HepG2 (cell line): ENCODE results near the gene TP53TG5. TPM values are rescaled to one million over a fixed set of nuclear protein-coding genes. Genes with fewer than 3 reads are reported as not detected.

ENCODE experiments used
- ATAC-seq: fragments of 200-7000 bp; cut with Tn5 transposase; 3 replicates; pipeline ENCODE4 v1.9.1; 2020; ENCODE audit warnings: mild to moderate bottlenecking, moderate library complexity
- BruUV-seq: library from RNA; stranded (reverse); fragments of 400-500 nt; replicated peaks from 2 replicates; lab custom pipeline; 2021; lab: Mats Ljungman, UMichigan
- CTCF ChIA-PET: fragments of 300-600 bp; formaldehyde crosslinking; extraction: SDS; loops from one replicate; lab custom pipeline; 2021; ENCODE audit warnings: low total read pairs, inconsistent platforms, low intra/inter-chr PET ratio; lab: Yijun Ruan, JAX
- POLR2A ChIA-PET: fragments of 350-600 bp; sonication (Branson Sonifier 250); formaldehyde crosslinking; loops from one replicate; lab custom pipeline; 2020; ENCODE audit warnings: antibody characterized with exemption, inconsistent platforms; lab: Yijun Ruan, JAX
- DNase-seq: peaks from one replicate; pipeline ENCODE4 v3.0.0-alpha.2; 2015; ENCODE audit warnings: low spot score
- FAIRE-seq: peaks from 3 replicates; lab custom pipeline; 2011; peaks lifted over from hg19 to GRCh38; lab: Jason Lieb, UNC
- H2AFZ ChIP-seq: one replicate; pipeline ENCODE4 v1.6.1; 2011; ENCODE audit warnings: low read length, inconsistent platforms
- H3K27ac ChIP-seq: fragments of 300-600 bp; 3 replicates; pipeline ENCODE4 v1.8.0; 2011; ENCODE audit warnings: mixed run types, mild to moderate bottlenecking, mixed read lengths, low read length, inconsistent platforms; ENCODE audit not compliant: insufficient read depth; ENCODE audit errors: extremely low read length
- H3K27me3 ChIP-seq, 2 experiments: fragments of 200-600 bp in 1 of 2; 2 replicates in 1 of 2; 3 replicates in 1 of 2; pipeline versions ENCODE4 v1.6.0 to v1.8.0; 2011; ENCODE audit warnings: low read length in 2 of 2, mild to moderate bottlenecking in 2 of 2, moderate library complexity in 2 of 2, inconsistent platforms in 1 of 2; ENCODE audit not compliant: insufficient read depth in 2 of 2, control insufficient read depth in 1 of 2
- H3K36me3 ChIP-seq, 2 experiments: fragments of 200-600 bp in 1 of 2; replicated peaks in 1 of 2; 2 replicates in 1 of 2; 3 replicates in 1 of 2; pipeline versions ENCODE4 v1.5.1 to v1.8.0; 2011; ENCODE audit warnings: low read length in 2 of 2, inconsistent platforms in 1 of 2; ENCODE audit not compliant: insufficient read depth in 2 of 2, control insufficient read depth in 1 of 2
- H3K4me1 ChIP-seq: 2 replicates; pipeline ENCODE4 v1.5.1; 2012; ENCODE audit warnings: low read length, inconsistent platforms; ENCODE audit not compliant: insufficient read depth
- H3K4me2 ChIP-seq: 2 replicates; pipeline ENCODE4 v1.6.0; 2011; ENCODE audit warnings: low read depth, low read length, inconsistent platforms
- H3K4me3 ChIP-seq, 3 experiments: fragments of 200-600 bp in 1 of 3; sonication (generic), shearing (Covaris generic) in 1 of 3; replicated peaks in 1 of 3; 2 replicates each; pipeline ENCODE4 v1.5.1; 2011 to 2016; ENCODE audit warnings: low read length in 3 of 3, inconsistent platforms in 2 of 3, low read depth in 2 of 3, mild to moderate bottlenecking in 2 of 3, control low read depth in 1 of 3, mixed read lengths in 1 of 3; ENCODE audit not compliant: insufficient read depth in 1 of 3
- H3K79me2 ChIP-seq: one replicate; pipeline ENCODE4 v1.6.1; 2011; ENCODE audit warnings: low read length, inconsistent platforms; ENCODE audit not compliant: insufficient read depth
- H3K9ac ChIP-seq: 2 replicates; pipeline ENCODE4 v1.6.0; 2011; ENCODE audit warnings: mild to moderate bottlenecking, low read depth, low read length, inconsistent platforms; ENCODE audit not compliant: insufficient read depth
- H3K9me3 ChIP-seq: 2 replicates; pipeline ENCODE4 v1.5.1; 2012; ENCODE audit warnings: mild to moderate bottlenecking, low read length
- H4K20me1 ChIP-seq: 2 replicates; pipeline ENCODE4 v1.6.0; 2011; ENCODE audit warnings: inconsistent platforms, mild to moderate bottlenecking, low read length, moderate library complexity; ENCODE audit not compliant: insufficient read depth
- ARNTL ChIP-seq: sonication (generic); formaldehyde crosslinking; IDR thresholded peaks from 2 replicates; pipeline ENCODE4 v1.4.0; 2020; ENCODE audit warnings: mild to moderate bottlenecking, missing genetic modification reagents
- ATRX ChIP-seq: sonication (generic); formaldehyde crosslinking; IDR thresholded peaks from 2 replicates; pipeline ENCODE4 v1.4.0; 2020; ENCODE audit warnings: missing genetic modification reagents, borderline replicate concordance
- BCL3 ChIP-seq: sonication (generic); formaldehyde crosslinking; IDR thresholded peaks from 2 replicates; pipeline ENCODE4 v1.5.1; 2020; ENCODE audit warnings: mild to moderate bottlenecking, missing genetic modification reagents, moderate library complexity
- CBX5 ChIP-seq: sonication (generic); formaldehyde crosslinking; IDR thresholded peaks from 2 replicates; pipeline ENCODE4 v1.4.0; 2020; ENCODE audit warnings: missing genetic modification reagents, borderline replicate concordance
- CCAR2 ChIP-seq: fragments of 200-400 bp; formaldehyde crosslinking; optimal IDR thresholded peaks from 2 replicates; pipeline ENCODE3; 2018; ENCODE audit warnings: low read depth, mild to moderate bottlenecking, low read length, moderate library complexity
- FOSL2 ChIP-seq: sonication (generic); formaldehyde crosslinking; IDR thresholded peaks from 2 replicates; pipeline ENCODE4 v1.4.0; 2020; ENCODE audit warnings: missing genetic modification reagents
- FOXA1 ChIP-seq, 2 experiments: fragments of 450-650 bp in 1 of 2; sonication (generic) in 1 of 2; formaldehyde crosslinking in 1 of 2; IDR thresholded peaks; 2 replicates each; pipeline versions ENCODE4 v1.4.0 to v1.6.1; 2016 to 2020; ENCODE audit warnings: missing genetic modification reagents in 1 of 2
- GFI1 ChIP-seq: sonication (generic); formaldehyde crosslinking; IDR thresholded peaks from 2 replicates; pipeline ENCODE4 v1.5.0; 2020; ENCODE audit warnings: missing genetic modification reagents, mild to moderate bottlenecking, borderline replicate concordance
- HDAC1 ChIP-seq: sonication (generic); formaldehyde crosslinking; IDR thresholded peaks from 2 replicates; pipeline ENCODE4 v1.5.1; 2020; ENCODE audit warnings: mild to moderate bottlenecking, missing genetic modification reagents
- HDAC2 ChIP-seq: sonication (generic); formaldehyde crosslinking; IDR thresholded peaks from 2 replicates; pipeline ENCODE4 v1.4.0; 2020; ENCODE audit warnings: missing genetic modification reagents
- HMG20A ChIP-seq: IDR thresholded peaks from 2 replicates; pipeline ENCODE4 v1.6.1; 2016; ENCODE audit warnings: borderline replicate concordance
- PAWR ChIP-seq: sonication (generic); formaldehyde crosslinking; IDR thresholded peaks from 2 replicates; pipeline ENCODE4 v1.4.0; 2020; ENCODE audit warnings: missing genetic modification reagents, mild to moderate bottlenecking, borderline replicate concordance
- SAP130 ChIP-seq: IDR thresholded peaks from 2 replicates; pipeline ENCODE4 v1.6.1; 2016; ENCODE audit warnings: low read depth
- ZBTB42 ChIP-seq: sonication (generic); formaldehyde crosslinking; IDR thresholded peaks from 2 replicates; pipeline ENCODE4 v1.5.0; 2020; ENCODE audit warnings: mild to moderate bottlenecking, missing genetic modification reagents
- ZBTB7B ChIP-seq: sonication (generic); formaldehyde crosslinking; IDR thresholded peaks from 2 replicates; pipeline ENCODE4 v1.4.0; 2020; ENCODE audit warnings: missing genetic modification reagents
- ZNF205 ChIP-seq: IDR thresholded peaks from 2 replicates; pipeline ENCODE4 v1.6.1; 2018; ENCODE audit warnings: missing biosample characterization, missing genetic modification reagents
- ZNF333 ChIP-seq: sonication (generic); formaldehyde crosslinking; IDR thresholded peaks from 2 replicates; pipeline ENCODE4 v1.4.0; 2020; ENCODE audit warnings: mild to moderate bottlenecking, missing genetic modification reagents, borderline replicate concordance
- ZNF567 ChIP-seq: sonication (generic); formaldehyde crosslinking; IDR thresholded peaks from 2 replicates; pipeline ENCODE4 v1.8.1; 2023; ENCODE audit warnings: mild to moderate bottlenecking, missing genetic modification reagents, borderline replicate concordance
- ZNF644 ChIP-seq: IDR thresholded peaks from 2 replicates; pipeline ENCODE4 v1.6.1; 2016; ENCODE audit warnings: low read depth
- WGBS: methylation state at CpG from one replicate; pipeline ENCODE4 v1.1.6; 2017; ENCODE audit warnings: low lambda C conversion rate; 5-methylcytosine and 5-hydroxymethylcytosine counted together
- in situ Hi-C: cut with HindIII; loops from 2 replicates; pipeline ENCODE4 v1.10.0; 2017; ENCODE audit warnings: low pct_unique_long_range_greater_than_20kb; ENCODE audit not compliant: extremely low pct_ligation_motif_present
- intact Hi-C: fragments of 100-400 bp; cut with micrococcal nuclease; formaldehyde crosslinking; loops from one replicate; pipeline ENCODE4 v1.10.0; 2022; ENCODE audit not compliant: unreplicated experiment
- polyA plus RNA-seq, 8 experiments: library from polyadenylated mRNA; depleted of rRNA in 3 of 8; stranded (reverse) in 7 of 8; unstranded in 1 of 8; fragments of >200 nt; fragmentation: Illumina TruSeq in 4 of 8; extraction: Trizol in 4 of 8; gene quantifications; 2 replicates each; pipeline versions ENCODE4 v1.2.1 to v1.2.3, GENCODE V29; 2011 to 2016; ENCODE audit warnings: low read depth in 4 of 8, missing spikeins in 1 of 8, mixed read lengths in 1 of 8; ENCODE audit not compliant: insufficient read depth in 1 of 8
- total RNA-seq, 5 experiments: library from RNA; depleted of rRNA; stranded (reverse); fragments of >200 nt; fragmentation: Illumina TruSeq; extraction: Trizol; gene quantifications; 2 replicates each; pipeline ENCODE4 v1.2.3, GENCODE V29; 2016; ENCODE audit warnings: low read depth in 1 of 5
- TF ChIP-seq, protein P1 (sequence below): sonication (generic); formaldehyde crosslinking; IDR thresholded peaks from 2 replicates; pipeline ENCODE4 v1.5.1; 2020; ENCODE audit warnings: missing genetic modification reagents, mild to moderate bottlenecking, borderline replicate concordance

The TP53TG5 gene
- total and polyA plus RNA-seq, 2 of the 13 experiments (the other 11 are each of a cell fraction or from before 2014, with no cell fraction given), result 0.11 TPM; not detected in 1

DNA sequence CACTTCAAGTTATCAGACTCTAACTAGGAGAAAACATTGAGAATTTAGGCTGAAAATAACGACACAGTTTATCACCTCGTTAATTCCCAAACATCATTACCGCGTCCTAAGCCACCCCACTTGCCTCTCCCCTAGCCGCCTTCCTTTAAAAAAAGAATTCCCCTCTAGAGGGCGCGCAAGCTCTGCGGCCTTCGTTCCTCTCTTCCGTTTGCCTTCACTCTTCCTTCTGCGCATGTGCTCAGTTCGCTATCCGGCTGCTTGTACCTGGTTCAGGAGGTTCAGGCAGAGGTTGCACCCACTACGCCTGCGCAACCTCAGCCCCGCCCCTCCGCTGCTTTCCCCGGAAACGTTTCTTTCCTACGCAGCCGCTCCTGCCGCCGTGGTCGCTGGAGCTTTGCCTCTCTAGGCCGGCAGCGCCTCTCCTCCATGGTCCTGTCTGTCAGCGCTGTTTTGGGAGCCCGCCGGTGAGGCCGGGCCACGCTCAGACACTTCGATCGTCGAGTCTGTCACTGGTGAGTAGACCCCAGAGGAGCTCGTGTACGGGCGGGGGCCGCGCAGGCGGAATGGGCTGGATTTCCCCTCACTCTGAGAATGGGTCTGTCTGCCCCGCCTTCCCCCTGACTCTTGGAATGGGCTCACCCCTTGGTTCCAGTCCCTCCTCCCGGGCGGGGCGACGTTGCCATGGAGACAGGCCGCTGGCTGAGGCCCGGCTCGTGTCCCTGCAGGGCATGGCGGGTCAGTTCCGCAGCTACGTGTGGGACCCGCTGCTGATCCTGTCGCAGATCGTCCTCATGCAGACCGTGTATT lies 15.1 kb downstream of the TP53TG5 start, which contains the start of gene SYS1 (continued):
- TF ChIP-seq PAWR, result peak; percentile 99; the same call in 1 of the 2 replicates
- peak; percentile 94 for TF ChIP-seq ARNTL (CRISPR knock-in tag)
- peak; percentile 90; the same call in 1 of the 2 replicates for TF ChIP-seq ZNF205 (CRISPR knock-in tag)
- peak; percentile 97 for TF ChIP-seq BCL3 (CRISPR knock-in tag)
- TF ChIP-seq ATRX (CRISPR knock-in tag), result 0 out of 2 replicates have a peak, but pooled peaks have one; percentile 92

GRCh38 chr20:45361793-45362192 lies 16.3 kb downstream of the TP53TG5 start:
- no peak overlapping the region for H3K9ac ChIP-seq
- intact Hi-C loops, result loop anchor here (5.0 kb wide), 2 partner anchors 56 to 411 kb away; partner anchors contain the start of gene PIGT
- DNase-seq, result peak; percentile 66
- TF ChIP-seq ZNF333, result no peak
- TF ChIP-seq FOXA1 (IDR thresholded peaks at IDR 0.05), result no peak
- 0 out of 2 replicates have a peak, but pooled peaks have one; percentile 38 for TF ChIP-seq FOXA1 (CRISPR knock-in tag; IDR thresholded peaks at IDR 0.05)
- peak; percentile 55; the same call in 1 of the 2 replicates for TF ChIP-seq GFI1 (CRISPR knock-in tag)
- TF ChIP-seq, protein P1, sequence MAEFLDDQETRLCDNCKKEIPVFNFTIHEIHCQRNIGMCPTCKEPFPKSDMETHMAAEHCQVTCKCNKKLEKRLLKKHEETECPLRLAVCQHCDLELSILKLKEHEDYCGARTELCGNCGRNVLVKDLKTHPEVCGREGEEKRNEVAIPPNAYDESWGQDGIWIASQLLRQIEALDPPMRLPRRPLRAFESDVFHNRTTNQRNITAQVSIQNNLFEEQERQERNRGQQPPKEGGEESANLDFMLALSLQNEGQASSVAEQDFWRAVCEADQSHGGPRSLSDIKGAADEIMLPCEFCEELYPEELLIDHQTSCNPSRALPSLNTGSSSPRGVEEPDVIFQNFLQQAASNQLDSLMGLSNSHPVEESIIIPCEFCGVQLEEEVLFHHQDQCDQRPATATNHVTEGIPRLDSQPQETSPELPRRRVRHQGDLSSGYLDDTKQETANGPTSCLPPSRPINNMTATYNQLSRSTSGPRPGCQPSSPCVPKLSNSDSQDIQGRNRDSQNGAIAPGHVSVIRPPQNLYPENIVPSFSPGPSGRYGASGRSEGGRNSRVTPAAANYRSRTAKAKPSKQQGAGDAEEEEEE (CRISPR knock-in tag), result no peak
- TF ChIP-seq ZNF644 (CRISPR knock-in tag), result 0 out of 2 replicates have a peak, but pooled peaks have one; percentile 28
- TF ChIP-seq ZBTB7B (CRISPR knock-in tag), result peak; percentile 47; the same call in 1 of the 2 replicates
- 0 out of 2 replicates have a peak, but pooled peaks have one; percentile 36 for TF ChIP-seq HDAC2
- peak; percentile 40 for TF ChIP-seq HDAC1 (CRISPR knock-in tag)
- TF ChIP-seq HMG20A (CRISPR knock-in tag), result no peak
- peak; percentile 68 for TF ChIP-seq SAP130
- TF ChIP-seq ZBTB42 (CRISPR knock-in tag), result no peak
- TF ChIP-seq CCAR2, result no peak
- peak; percentile 47; the same call in 1 of the 2 replicates for TF ChIP-seq FOSL2 (CRISPR knock-in tag)
- no peak for TF ChIP-seq ZNF567 (CRISPR knock-in tag)
- TF ChIP-seq CBX5 (CRISPR knock-in tag), result no peak

More at GRCh38 chr20:45361793-45362192, 16.3 kb downstream of the TP53TG5 start:
- Histone ChIP-seq H3K36me3 (peaks cover 6 to 15% of the 10 kb centered on the region in 2 experiments; a peak in 4 of 5 replicates), H3K4me1 (peaks cover 74% of the 10 kb centered on the region), H3K27ac (peak overlapping the region; percentile 5), H4K20me1 (peaks cover 5% of the 10 kb centered on the region; the same call in 1 of the 2 replicates), H3K79me2 (peaks cover 13% of the 10 kb centered on the region), H2AFZ (no peak overlapping the region), H3K4me3 (no peak overlapping the region), H3K27me3 (no peaks in the 10 kb centered on the region; a peak in 2 of 5 replicates), H3K4me2 (peak overlapping the region; percentile 94), H3K9me3 (no peaks in the 10 kb centered on the region)
- in situ Hi-C loops, result no loop called here
- FAIRE-seq (peak; percentile 8), ATAC-seq (no peak)
- CTCF ChIA-PET, result interaction anchor here (1.1 to 2.8 kb wide), 4 partner anchors 12 to 75 kb away, joined by 3 to 22 read pairs (median 8); no protein-coding TSS in a partner anchor
- POLR2A ChIA-PET, result interaction anchor here (0.9 to 29.5 kb wide), 7 partner anchors 11 to 74 kb away, joined by 3 to 1422 read pairs (median 8); partner anchors contain the start of genes PIGT and SDC4
- 45% methylated on average over 6 of the region's 6 CpGs for WGBS
- no TSS peak for BruUV-seq
